ENCODE measurements around the gene PFDN2.
A peak's percentile ranks its signal among the peaks of the same experiment; 100 is the strongest.

DNA sequence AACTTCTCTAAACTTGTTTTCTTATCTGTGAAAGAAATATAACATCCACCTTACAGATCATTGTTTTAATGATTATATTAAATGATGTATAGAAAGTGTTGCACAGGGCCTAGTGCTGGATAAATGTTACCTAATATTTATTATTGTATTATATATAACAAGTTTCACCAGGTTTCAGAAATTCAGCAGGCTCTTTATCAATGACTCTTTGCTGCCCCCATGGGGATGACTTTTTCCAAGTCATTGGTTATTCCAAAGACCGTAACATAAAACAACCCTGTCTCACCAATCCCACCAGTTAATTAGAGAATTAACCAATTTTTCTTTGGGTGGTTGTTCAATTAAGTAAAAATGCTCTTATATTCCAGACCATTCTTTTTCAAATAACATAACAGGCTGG, 21.9 kb upstream of the PFDN2 start:
- TF ChIP-seq EZH2 (IDR thresholded peaks at IDR 0.05; ENCODE audit: borderline replicate concordance, low read length), result no peak
- TF ChIP-seq, protein P1, sequence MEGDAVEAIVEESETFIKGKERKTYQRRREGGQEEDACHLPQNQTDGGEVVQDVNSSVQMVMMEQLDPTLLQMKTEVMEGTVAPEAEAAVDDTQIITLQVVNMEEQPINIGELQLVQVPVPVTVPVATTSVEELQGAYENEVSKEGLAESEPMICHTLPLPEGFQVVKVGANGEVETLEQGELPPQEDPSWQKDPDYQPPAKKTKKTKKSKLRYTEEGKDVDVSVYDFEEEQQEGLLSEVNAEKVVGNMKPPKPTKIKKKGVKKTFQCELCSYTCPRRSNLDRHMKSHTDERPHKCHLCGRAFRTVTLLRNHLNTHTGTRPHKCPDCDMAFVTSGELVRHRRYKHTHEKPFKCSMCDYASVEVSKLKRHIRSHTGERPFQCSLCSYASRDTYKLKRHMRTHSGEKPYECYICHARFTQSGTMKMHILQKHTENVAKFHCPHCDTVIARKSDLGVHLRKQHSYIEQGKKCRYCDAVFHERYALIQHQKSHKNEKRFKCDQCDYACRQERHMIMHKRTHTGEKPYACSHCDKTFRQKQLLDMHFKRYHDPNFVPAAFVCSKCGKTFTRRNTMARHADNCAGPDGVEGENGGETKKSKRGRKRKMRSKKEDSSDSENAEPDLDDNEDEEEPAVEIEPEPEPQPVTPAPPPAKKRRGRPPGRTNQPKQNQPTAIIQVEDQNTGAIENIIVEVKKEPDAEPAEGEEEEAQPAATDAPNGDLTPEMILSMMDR (IDR thresholded peaks at IDR 0.05; ENCODE audit: low read length), result peak; percentile 34
